GM21528 (cell line): ENCODE results near the gene C17orf107.
A peak's percentile ranks its signal among the peaks of the same experiment; 100 is the strongest.
"Not testable (repeated sequence)": the region's sequence is repeated elsewhere in the genome, so short reads cannot be mapped to it uniquely, and the experiment has no call there.

Source experiments
- ATAC-seq: cut with Tn5 transposase; IDR thresholded peaks from one replicate; pipeline ENCODE4 v1.9.1; 2021; ENCODE audit warnings: mild to moderate bottlenecking, moderate library complexity; ENCODE audit not compliant: unreplicated experiment, low FRiP score

The C17orf107 gene

DNA sequence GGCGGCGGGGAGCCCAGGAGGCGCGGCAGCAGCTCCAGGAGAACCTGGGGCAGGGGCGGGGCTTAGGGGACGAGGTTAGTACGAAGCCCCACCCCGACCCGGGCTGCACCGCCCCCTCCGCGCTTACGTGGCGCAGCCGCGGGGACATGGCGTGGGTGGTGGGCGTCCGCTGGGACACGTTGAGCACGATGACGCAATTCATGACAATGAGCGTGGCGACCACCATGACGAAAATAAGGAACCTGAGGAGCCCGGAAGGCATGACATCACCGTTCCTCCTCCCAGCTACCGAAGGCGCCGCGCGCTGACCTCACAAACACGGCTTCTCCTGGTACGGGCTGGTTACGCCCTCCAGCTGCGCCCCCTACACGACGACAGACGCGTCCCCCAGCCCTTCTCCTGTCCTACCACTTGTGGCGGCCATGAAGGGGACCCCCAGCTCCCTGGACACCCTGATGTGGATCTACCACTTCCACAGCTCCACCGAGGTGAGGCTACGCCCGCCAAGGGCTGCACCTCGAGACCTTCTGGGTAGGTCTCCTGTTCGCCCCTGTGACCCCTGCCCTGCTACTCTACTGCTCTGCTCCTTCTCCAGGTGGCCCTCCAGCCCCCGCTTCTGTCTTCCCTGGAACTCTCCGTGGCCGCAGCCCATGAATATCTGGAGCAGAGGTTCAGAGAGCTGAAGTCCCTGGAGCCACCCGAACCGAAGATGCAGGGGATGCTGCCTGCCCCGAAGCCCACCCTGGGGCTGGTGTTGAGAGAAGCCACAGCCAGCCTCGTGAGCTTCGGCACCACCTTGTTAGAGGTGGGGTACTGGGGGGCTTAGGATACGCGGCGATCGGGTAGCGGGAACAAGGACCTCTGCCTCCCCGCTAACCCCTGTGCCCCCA, at the start of gene C17orf107:
C17orf107 (plus strand) TSS at position 196 of the 890 bp plus-strand sequence; CDS start at position 423, 227 bp downstream.
- ATAC-seq, result peak; percentile 44

DNA sequence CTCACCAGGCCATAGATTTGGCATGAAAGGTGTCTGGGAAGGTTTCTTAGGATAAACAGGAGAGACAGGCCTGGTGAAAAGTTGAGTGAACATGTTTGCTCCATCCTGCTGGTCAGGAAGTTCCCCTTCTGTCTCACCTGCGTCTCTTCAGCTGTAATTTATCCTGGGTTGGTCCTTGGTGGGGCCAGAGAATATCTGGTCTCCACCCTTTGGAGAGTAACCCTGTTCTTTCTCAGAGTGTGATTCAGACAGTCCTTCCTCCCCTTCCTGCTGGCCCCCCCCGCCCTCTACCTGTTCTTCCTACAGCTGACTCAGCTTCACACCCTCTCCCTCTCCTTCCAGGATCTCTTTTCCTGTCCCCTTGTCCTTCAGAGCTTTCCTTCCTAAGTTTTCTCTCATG, 49.1 kb upstream of the C17orf107 start:
- no peak for ATAC-seq

DNA sequence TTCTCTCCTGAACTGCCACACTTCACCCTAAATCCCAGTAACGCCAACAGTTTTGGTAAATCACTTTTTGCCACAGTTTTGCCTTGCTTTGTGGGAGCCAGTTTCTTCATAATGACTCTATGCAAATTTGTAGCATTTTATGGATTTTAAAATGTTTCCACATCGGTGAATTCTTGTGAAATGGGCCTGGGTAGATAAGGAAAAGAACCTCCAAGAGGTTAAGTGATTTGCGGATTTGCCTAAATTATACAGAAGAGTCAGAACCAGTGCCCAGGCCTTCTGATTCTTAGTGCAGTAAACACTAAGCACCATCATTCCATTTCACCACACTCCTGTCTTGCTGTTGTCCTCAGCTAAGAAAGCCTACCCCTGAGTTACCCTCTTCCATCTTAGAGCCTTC, 48.3 kb upstream of the C17orf107 start:
- no peak for ATAC-seq

GRCh38 chr17:4852567-4853207, 46.6 kb upstream of the C17orf107 start:
- ATAC-seq, result no peak

DNA sequence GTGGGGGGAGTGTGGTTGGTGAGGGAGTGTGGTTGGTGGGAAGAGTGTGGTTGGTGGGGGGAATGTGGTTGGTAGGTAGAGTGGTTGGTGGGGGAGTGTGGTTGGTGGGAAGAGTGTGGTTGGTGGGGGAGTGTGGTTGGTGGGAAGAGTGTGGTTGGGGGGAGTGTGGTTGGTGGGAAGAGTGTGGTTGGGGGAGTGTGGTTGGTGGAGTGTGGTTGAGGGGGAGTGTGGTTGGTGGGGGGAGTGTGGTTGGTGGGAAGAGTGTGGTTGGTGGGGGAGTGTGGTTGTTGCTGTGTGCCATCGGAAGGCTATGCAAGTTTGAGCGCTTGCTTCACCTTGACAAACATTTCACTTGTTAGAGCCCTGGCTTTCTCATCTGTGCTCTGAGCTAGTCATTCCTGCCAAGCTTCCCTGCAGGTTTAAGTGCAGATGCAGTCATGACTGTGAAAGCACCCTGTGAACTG, 46.1 kb upstream of the C17orf107 start:
- ATAC-seq, result no peak

GRCh38 chr17:4854111-4854681, 45.1 kb upstream of the C17orf107 start:
- no peak for ATAC-seq

DNA sequence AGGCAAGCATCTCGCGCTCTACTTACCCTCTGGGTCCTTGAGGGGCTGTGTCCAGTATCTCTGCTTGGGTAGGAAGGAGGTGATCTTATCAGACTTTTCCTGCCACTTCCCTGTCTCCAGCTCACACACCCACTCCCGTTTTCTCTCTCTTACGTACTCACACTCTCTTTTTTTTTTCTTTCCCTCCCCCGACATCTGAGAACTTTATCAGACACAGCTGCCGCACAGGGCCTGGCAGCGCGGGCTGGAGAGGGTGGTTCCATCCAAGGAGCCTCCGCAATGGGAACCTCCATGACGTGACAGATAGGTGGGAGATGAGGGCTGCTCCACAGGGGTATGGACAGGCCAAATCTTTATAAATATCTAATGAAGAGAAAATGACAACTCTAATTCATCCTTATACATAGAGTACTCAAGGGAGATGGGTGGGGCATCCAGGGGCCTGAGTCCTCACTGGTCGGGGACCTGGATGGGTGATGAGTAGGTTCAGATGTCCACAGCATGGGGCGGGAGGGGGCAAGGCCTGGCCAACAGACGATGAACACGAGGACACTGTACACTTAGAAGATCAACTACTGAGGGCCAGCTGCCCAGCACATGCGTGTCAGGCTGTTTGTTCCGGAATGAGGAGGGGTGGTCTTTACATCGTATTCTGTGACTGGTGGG, 42.9 kb upstream of the C17orf107 start:
- ATAC-seq, result no peak

- no peak for ATAC-seq
These were observed 42.4 kb upstream of the C17orf107 start for GRCh38 chr17:4856937-4857314.

- not testable (repeated sequence) for ATAC-seq
These were observed 42.0 kb upstream of the C17orf107 start for GRCh38 chr17:4857347-4857746.

- no peak for ATAC-seq
These were observed 41.1 kb upstream of the C17orf107 start for GRCh38 chr17:4858068-4858881.

DNA sequence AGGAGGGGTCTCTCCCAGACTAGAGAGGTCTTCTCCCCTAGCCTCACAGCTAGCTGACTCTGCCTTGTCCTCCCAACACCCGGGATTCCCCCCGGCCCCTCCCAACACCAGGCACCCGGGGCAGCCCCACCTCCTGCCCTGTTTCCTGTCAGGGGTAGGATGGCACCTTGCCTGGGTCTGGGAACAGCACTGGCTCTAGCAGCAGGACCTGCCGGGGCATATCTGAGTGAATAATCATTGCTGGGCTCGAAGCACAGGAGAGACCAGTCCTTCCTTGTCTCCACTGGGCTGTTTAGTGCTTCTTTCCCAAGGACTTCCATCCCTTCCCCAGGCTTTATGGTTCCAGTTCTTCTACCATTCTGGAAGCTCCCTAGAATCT, 40.5 kb upstream of the C17orf107 start:
- no peak for ATAC-seq

GRCh38 chr17:4859816-4860625, 39.3 kb upstream of the C17orf107 start:
- ATAC-seq, result no peak

DNA sequence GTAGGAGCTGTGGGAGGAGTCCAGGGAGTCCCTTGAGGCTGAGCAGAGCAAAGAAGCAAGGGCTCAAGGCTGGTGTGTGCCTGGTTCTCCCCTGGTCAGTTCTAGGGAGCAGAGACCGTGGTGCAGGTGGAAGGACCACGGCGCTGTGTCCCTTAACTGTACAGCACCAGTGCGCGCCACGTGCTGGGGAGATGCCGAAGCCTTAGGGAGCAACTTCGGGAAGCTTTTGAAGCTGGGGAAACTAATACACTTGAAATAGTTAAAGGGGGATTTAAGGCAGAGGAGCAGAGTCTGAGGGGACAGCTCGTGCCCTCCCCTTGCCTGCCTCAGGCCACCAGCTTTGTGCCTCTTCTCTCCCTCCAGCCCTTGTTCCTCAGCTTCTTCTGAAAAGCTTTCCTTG, 38.7 kb upstream of the C17orf107 start:
- ATAC-seq, result no peak

GRCh38 chr17:4861052-4861451, 38.3 kb upstream of the C17orf107 start:
- no peak for ATAC-seq

DNA sequence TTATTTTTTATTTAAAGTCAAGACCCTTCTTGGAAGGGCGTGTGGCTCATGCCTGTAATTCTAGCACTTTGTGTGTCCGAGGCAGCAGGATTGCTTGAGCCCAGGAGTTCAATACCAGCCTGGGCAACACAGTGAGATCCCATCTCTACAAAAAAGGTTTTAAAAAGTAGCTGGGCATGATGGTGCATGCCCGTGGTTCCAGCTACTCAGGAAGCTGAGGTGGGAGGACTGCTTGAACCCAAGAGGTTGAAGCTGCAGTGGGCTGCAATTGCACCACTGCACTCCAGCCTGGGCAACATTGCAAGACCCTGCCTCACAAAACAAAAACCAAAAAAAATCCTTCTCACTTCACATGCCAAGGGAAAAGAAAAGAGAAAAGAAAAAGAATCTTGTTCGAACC, 36.6 kb upstream of the C17orf107 start:
- no peak for ATAC-seq

DNA sequence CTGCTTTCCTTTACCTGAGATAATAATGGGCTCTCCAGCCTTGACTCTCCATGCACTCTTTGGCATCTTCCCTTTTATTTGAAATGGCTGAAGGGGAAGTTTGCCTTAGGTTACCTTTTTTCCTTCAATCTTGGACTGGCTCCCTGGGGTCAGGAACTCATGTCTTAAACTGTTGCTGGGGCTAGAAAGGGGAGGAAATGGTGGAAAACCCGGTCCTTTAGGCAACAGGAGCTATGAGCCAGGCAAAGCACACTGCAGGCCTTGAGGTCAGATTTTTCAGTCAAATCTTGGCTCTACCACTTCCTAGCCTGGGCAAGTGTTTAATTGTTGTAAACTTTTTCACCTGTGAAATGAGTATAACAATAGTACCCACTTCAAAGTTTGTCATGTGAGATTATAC, 36.0 kb upstream of the C17orf107 start:
- ATAC-seq, result no peak

- not testable (repeated sequence) for ATAC-seq
These were observed 31.8 kb upstream of the C17orf107 start for GRCh38 chr17:4867535-4867934.

DNA sequence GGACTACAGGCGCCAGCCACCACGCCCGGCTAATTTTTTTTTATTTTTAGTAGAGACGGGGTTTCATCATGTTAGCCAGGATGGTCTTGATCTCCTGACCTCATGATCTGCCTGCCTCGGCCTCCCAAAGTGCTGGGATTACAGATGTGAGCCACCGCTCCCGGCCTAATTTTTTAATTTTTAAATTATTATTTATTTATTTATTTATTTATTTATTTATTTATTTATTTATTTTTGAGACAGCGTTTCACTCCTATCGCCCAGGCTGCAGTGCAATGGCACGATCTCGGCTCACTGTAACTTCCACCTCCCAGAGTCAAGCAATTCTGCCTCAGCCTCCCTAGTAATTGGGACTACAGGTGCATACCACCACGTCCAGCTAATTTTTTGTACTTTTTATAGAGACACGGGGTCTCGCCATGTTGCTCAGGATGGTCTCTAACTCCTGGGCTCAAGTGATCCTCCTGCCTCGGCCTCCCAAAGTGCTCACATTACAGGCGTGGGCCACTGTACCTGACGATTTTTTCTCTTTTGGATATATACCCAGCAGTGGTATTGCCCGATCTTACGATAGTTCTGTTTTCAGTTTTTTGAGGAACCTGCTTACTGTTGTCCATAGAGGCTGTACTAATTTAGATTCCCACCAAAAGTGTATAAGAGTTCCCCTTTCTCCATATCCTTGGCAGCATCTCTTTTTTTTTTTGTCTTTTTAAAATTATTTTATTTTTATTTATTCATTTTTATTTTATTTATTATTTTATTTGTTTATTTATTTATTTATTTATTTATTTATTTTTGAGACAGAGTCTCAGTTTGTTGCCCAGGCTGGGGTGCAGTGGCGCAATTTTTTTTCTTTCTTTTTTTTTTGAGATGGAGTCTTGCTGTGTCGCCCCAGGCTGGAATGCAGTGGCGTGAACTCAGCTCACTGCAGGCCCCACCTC, 30.0 kb upstream of the C17orf107 start:
- not testable (repeated sequence) for ATAC-seq
